KMS-11 (cell line): ENCODE data around the gene PRR36.
A peak's percentile ranks its signal among the peaks of the same experiment; 100 is the strongest.

Source experiments
- H2AFZ ChIP-seq: fragments of 200-600 bp; sonication (generic); 2 replicates; pipeline ENCODE4 v1.6.1; 2016; ENCODE audit warnings: antibody characterized with exemption, mixed run types, low read depth
- H3K27ac ChIP-seq: fragments of 200-600 bp; sonication (generic); 2 replicates; pipeline ENCODE4 v1.6.1; 2016; ENCODE audit warnings: mild to moderate bottlenecking, mixed run types
- H3K27me3 ChIP-seq: fragments of 200-600 bp; sonication (generic); 2 replicates; pipeline ENCODE4 v1.6.1; 2017; ENCODE audit warnings: mild to moderate bottlenecking, low read depth, mixed run types, moderate library complexity; ENCODE audit not compliant: insufficient read depth
- H3K36me3 ChIP-seq: fragments of 200-600 bp; sonication (generic); 2 replicates; pipeline ENCODE4 v1.6.1; 2017; ENCODE audit warnings: mild to moderate bottlenecking, mixed run types; ENCODE audit not compliant: insufficient read depth
- H3K4me1 ChIP-seq: fragments of 200-600 bp; sonication (generic); 2 replicates; pipeline ENCODE4 v1.6.1; 2016; ENCODE audit warnings: mild to moderate bottlenecking, low read depth, mixed run types; ENCODE audit not compliant: poor library complexity, severe bottlenecking
- H3K4me2 ChIP-seq: fragments of 200-600 bp; sonication (generic); 2 replicates; pipeline ENCODE4 v1.7.0; 2016; ENCODE audit warnings: mild to moderate bottlenecking, mixed run types
- H3K4me3 ChIP-seq: fragments of 200-600 bp; sonication (generic); IDR thresholded peaks from 2 replicates; pipeline ENCODE4 v1.6.1; 2017; ENCODE audit warnings: low read depth, low read length, mixed read lengths; ENCODE audit not compliant: insufficient read depth
- H3K79me2 ChIP-seq: fragments of 200-600 bp; sonication (generic); 2 replicates; pipeline ENCODE4 v1.6.1; 2016; ENCODE audit warnings: low read depth, mixed run types; ENCODE audit not compliant: insufficient read depth
- H3K9ac ChIP-seq: fragments of 200-600 bp; sonication (generic); 2 replicates; pipeline ENCODE4 v1.6.1; 2016; ENCODE audit warnings: mild to moderate bottlenecking, mixed run types
- H4K20me1 ChIP-seq: fragments of 200-600 bp; sonication (generic); 2 replicates; pipeline ENCODE4 v1.6.1; 2016; ENCODE audit warnings: mild to moderate bottlenecking, mixed run types; ENCODE audit not compliant: insufficient read depth
- CTCF ChIP-seq: fragments of 200-600 bp; sonication (generic); conservative IDR thresholded peaks from 2 replicates; pipeline ENCODE4 v1.6.1; 2017; ENCODE audit warnings: low read depth, mild to moderate bottlenecking, antibody characterized with exemption, low read length, moderate library complexity, mixed read lengths

The PRR36 gene

DNA sequence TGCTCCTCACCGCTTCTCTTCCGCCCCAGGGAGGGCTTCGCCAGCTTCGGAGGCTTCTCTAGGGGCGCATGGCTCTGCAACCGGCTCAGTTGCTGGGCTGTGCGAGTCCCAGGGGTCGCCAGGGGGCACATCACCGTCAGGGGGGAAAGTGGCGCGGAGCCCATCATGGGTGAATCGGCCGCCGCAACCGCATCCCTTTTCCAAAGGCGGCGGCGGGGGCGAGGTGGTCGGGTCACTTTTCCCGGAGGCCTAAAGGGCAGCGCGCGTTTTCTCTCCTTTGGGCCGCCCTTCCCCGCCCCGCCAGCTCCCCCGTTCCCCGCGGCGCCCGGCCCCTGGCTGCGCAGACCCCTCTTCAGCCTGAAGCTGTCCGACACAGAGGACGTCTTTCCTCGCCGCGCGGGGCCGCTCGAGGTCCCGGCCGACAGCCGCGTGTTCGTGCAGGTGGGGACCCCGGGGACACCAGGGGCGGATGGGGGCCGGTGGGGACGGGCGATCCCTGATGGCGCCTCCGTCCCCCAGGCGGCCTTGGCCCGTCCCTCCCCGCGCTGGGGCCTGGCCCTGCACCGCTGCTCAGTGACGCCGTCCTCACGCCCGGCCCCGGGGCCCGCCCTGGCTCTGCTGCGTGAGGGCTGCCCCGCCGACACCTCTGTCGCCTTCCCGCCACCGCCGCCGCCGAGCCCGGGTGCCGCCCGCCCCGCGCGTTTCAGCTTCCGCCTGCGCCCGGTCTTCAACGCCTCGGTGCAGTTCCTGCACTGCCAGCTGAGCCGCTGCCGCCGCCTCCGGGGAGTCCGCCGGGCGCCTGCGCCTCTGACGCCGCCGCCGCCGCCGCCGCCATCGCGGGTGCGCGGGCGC, 42.1 kb upstream of the PRR36 start:
- Histone ChIP-seq H3K27me3 (peaks cover 27% of the 10 kb centered on the region), H3K36me3 (no peaks in the 10 kb centered on the region), H3K4me2 (peak overlapping the region; percentile 48), H3K9ac (no peak overlapping the region; the same call in 1 of the 2 replicates), H3K27ac (no peak overlapping the region), H4K20me1 (no peaks in the 10 kb centered on the region), H3K4me1 (peaks cover 14% of the 10 kb centered on the region), H3K4me3 (no peak overlapping the region), H3K79me2 (no peaks in the 10 kb centered on the region), H2AFZ (peak overlapping the region; percentile 48)
- no peak for TF ChIP-seq CTCF

GRCh38 chr19:7915250-7916102, 41.3 kb upstream of the PRR36 start:
- no peak overlapping the region for H3K9ac ChIP-seq
- no peak overlapping the region for H3K4me3 ChIP-seq
- H3K36me3 ChIP-seq, result no peaks in the 10 kb centered on the region
- peak overlapping the region; percentile 48; the same call in 1 of the 2 replicates for H3K4me2 ChIP-seq
- no peaks in the 10 kb centered on the region for H4K20me1 ChIP-seq
- no peak overlapping the region for H3K27ac ChIP-seq
- peaks cover 27% of the 10 kb centered on the region for H3K27me3 ChIP-seq
- no peak overlapping the region for H2AFZ ChIP-seq
- peaks cover 11% of the 10 kb centered on the region for H3K4me1 ChIP-seq
- H3K79me2 ChIP-seq, result no peaks in the 10 kb centered on the region
- no peak for TF ChIP-seq CTCF

GRCh38 chr19:7914598-7915045, 40.4 kb upstream of the PRR36 start, which contains the start of gene TGFBR3L:
Gene TGFBR3L, plus strand, starts transcription at chr19:7914830.
- peaks cover 27% of the 10 kb centered on the region for H3K27me3 ChIP-seq
- H3K27ac ChIP-seq, result no peak within 1 kb of the TSS

More at GRCh38 chr19:7914598-7915045, 40.4 kb upstream of the PRR36 start, which contains the start of gene TGFBR3L:
- Histone ChIP-seq H3K36me3 (no peaks in the 10 kb centered on the region), H4K20me1 (no peaks in the 10 kb centered on the region), H3K9ac (no peak within 1 kb of the TSS), H3K4me1 (peaks cover 8% of the 10 kb centered on the region), H3K79me2 (no peaks in the 10 kb centered on the region), H2AFZ (no peak within 1 kb of the TSS), H3K4me3 (no peak within 1 kb of the TSS), H3K4me2 (no peak within 1 kb of the TSS)
- TF ChIP-seq CTCF, result no peak
